ENCODE data around the gene DYRK2. TPM values are rescaled to one million over a fixed set of nuclear protein-coding genes. Genes with fewer than 3 reads are reported as not detected.

Gene DYRK2
- total RNA-seq, 2 experiments from 2014 or later, result 49.5 to 53.5 TPM

GRCh38 chr12:67630373-67631088, 18.0 kb upstream of the DYRK2 start:
- peaks cover 24% of the 10 kb centered on the region for H3K36me3 Mint-ChIP-seq (ENCODE audit: low read depth)
- peak; percentile 91 for DNase-seq

GRCh38 chr12:67632005-67632404, 16.5 kb upstream of the DYRK2 start:
- ChIA-PET POLR2A (interaction anchor here (7.1 kb wide), 1 partner anchor 17 kb away, joined by 75 read pairs; the partner anchor contains the start of gene DYRK2), CTCF (no interaction called here)
- Mint-ChIP-seq H3K27ac (no peak overlapping the region), H3K4me3 (no peak overlapping the region), H3K36me3 (ENCODE audit: low read depth) (peaks cover 21% of the 10 kb centered on the region), H3K27me3 (peaks cover 7% of the 10 kb centered on the region), H3K4me1 (peaks cover 44% of the 10 kb centered on the region), H3K9me3 (peaks cover 12% of the 10 kb centered on the region)
- DNase-seq, result no peak

More at GRCh38 chr12:67630373-67631088, 18.0 kb upstream of the DYRK2 start:
- H3K4me1 Mint-ChIP-seq, result peaks cover 44% of the 10 kb centered on the region
- peaks cover 9% of the 10 kb centered on the region for H3K27me3 Mint-ChIP-seq
- peaks cover 12% of the 10 kb centered on the region for H3K9me3 Mint-ChIP-seq
- peak overlapping the region; percentile 90 for H3K27ac Mint-ChIP-seq
- peak overlapping the region; percentile 23 for H3K4me3 Mint-ChIP-seq
- ChIA-PET CTCF (interaction anchor here (0.6 to 2.2 kb wide), 8 partner anchors 17 to 312 kb away, joined by 3 to 10 read pairs (median 3); partner anchors contain the start of gene DYRK2), POLR2A (interaction anchor here (0.7 to 7.1 kb wide), 11 partner anchors 9 to 361 kb away, joined by 3 to 75 read pairs (median 5); partner anchors contain the start of genes CAND1 and DYRK2)

GRCh38 chr12:67633024-67633610, 15.4 kb upstream of the DYRK2 start:
- Mint-ChIP-seq H3K27me3 (peaks cover 7% of the 10 kb centered on the region), H3K4me1 (peaks cover 44% of the 10 kb centered on the region), H3K4me3 (no peak overlapping the region), H3K36me3 (ENCODE audit: low read depth) (peaks cover 21% of the 10 kb centered on the region), H3K27ac (no peak overlapping the region), H3K9me3 (peaks cover 12% of the 10 kb centered on the region)
- ChIA-PET POLR2A (interaction anchor here (7.1 kb wide), 1 partner anchor 16 kb away, joined by 75 read pairs; the partner anchor contains the start of gene DYRK2), CTCF (interaction anchor here (0.5 to 2.4 kb wide), 4 partner anchors 12 to 336 kb away, joined by 3 to 8 read pairs (median 4); partner anchors contain the start of gene DYRK2)
- DNase-seq, result no peak

- no peak for DNase-seq
- Mint-ChIP-seq H3K9me3 (peaks cover 12% of the 10 kb centered on the region), H3K4me1 (peaks cover 42% of the 10 kb centered on the region), H3K4me3 (no peak overlapping the region), H3K36me3 (ENCODE audit: low read depth) (peaks cover 18% of the 10 kb centered on the region), H3K27me3 (peaks cover 7% of the 10 kb centered on the region), H3K27ac (no peak overlapping the region)
- ChIA-PET POLR2A (interaction anchor here (7.1 kb wide), 1 partner anchor 15 kb away, joined by 75 read pairs; the partner anchor contains the start of gene DYRK2), CTCF (interaction anchor here (0.7 to 2.4 kb wide), 3 partner anchors 11 to 335 kb away, joined by 3 to 8 read pairs (median 4); partner anchors contain the start of gene DYRK2)
These were observed 14.8 kb upstream of the DYRK2 start for GRCh38 chr12:67633708-67634107.

GRCh38 chr12:67634303-67634761, 14.2 kb upstream of the DYRK2 start:
- Mint-ChIP-seq H3K4me3 (no peak overlapping the region), H3K27ac (no peak overlapping the region), H3K27me3 (peaks cover 7% of the 10 kb centered on the region), H3K36me3 (ENCODE audit: low read depth) (peaks cover 15% of the 10 kb centered on the region), H3K4me1 (peaks cover 38% of the 10 kb centered on the region), H3K9me3 (peaks cover 8% of the 10 kb centered on the region)
- ChIA-PET CTCF (interaction anchor here (2.4 kb wide), 1 partner anchor 14 kb away, joined by 8 read pairs; the partner anchor contains the start of gene DYRK2), POLR2A (interaction anchor here (7.1 kb wide), 1 partner anchor 14 kb away, joined by 75 read pairs; the partner anchor contains the start of gene DYRK2)
- no peak for DNase-seq

GRCh38 chr12:67637718-67638117, 10.8 kb upstream of the DYRK2 start:
- no peak overlapping the region for H3K4me3 Mint-ChIP-seq
- H3K9me3 Mint-ChIP-seq, result no peaks in the 10 kb centered on the region
- no peak for DNase-seq
- H3K4me1 Mint-ChIP-seq, result peaks cover 9% of the 10 kb centered on the region
- peaks cover 14% of the 10 kb centered on the region for H3K27me3 Mint-ChIP-seq
- no peak overlapping the region for H3K27ac Mint-ChIP-seq
- POLR2A ChIA-PET, result no interaction called here
- CTCF ChIA-PET, result no interaction called here
- H3K36me3 Mint-ChIP-seq (ENCODE audit: low read depth), result peaks cover 6% of the 10 kb centered on the region

GRCh38 chr12:67638694-67639093, 9.9 kb upstream of the DYRK2 start:
- H3K9me3 Mint-ChIP-seq, result no peaks in the 10 kb centered on the region
- peaks cover 10% of the 10 kb centered on the region for H3K27me3 Mint-ChIP-seq
- DNase-seq, result no peak
- H3K27ac Mint-ChIP-seq, result no peak overlapping the region
- CTCF ChIA-PET, result interaction anchor here (1.0 kb wide), 1 partner anchor 9 kb away, joined by 4 read pairs; the partner anchor contains the start of gene DYRK2
- H3K4me3 Mint-ChIP-seq, result no peak overlapping the region
- H3K36me3 Mint-ChIP-seq (ENCODE audit: low read depth), result peaks cover under 1% of the 10 kb centered on the region
- POLR2A ChIA-PET, result interaction anchor here (1.5 kb wide), 1 partner anchor 10 kb away, joined by 6 read pairs; the partner anchor contains the start of gene DYRK2
- H3K4me1 Mint-ChIP-seq, result peaks cover 7% of the 10 kb centered on the region

- H3K27me3 Mint-ChIP-seq, result peaks cover 17% of the 10 kb centered on the region
- POLR2A ChIA-PET, result no interaction called here
- H3K27ac Mint-ChIP-seq, result no peak overlapping the region
- no peaks in the 10 kb centered on the region for H3K36me3 Mint-ChIP-seq (ENCODE audit: low read depth)
- CTCF ChIA-PET, result interaction anchor here (0.7 kb wide), 1 partner anchor 583 kb away, joined by 3 read pairs; no protein-coding TSS in a partner anchor
- DNase-seq, result no peak
- H3K4me1 Mint-ChIP-seq, result no peaks in the 10 kb centered on the region
- no peaks in the 10 kb centered on the region for H3K9me3 Mint-ChIP-seq
- no peak overlapping the region for H3K4me3 Mint-ChIP-seq
These were observed 7.7 kb upstream of the DYRK2 start for GRCh38 chr12:67640863-67641262.

- Mint-ChIP-seq H3K4me3 (no peak overlapping the region), H3K27ac (no peak overlapping the region), H3K27me3 (peaks cover 22% of the 10 kb centered on the region), H3K36me3 (ENCODE audit: low read depth) (peaks cover 2% of the 10 kb centered on the region), H3K4me1 (peaks cover 10% of the 10 kb centered on the region), H3K9me3 (no peaks in the 10 kb centered on the region)
- CTCF ChIA-PET, result interaction anchor here (1.2 kb wide), 1 partner anchor 12 kb away, joined by 3 read pairs; no protein-coding TSS in a partner anchor
- POLR2A ChIA-PET, result no interaction called here
- DNase-seq, result no peak
These were observed 3.4 kb upstream of the DYRK2 start for GRCh38 chr12:67645126-67645525.

- peaks cover 7% of the 10 kb centered on the region for H3K36me3 Mint-ChIP-seq (ENCODE audit: low read depth)
- DNase-seq, result no peak
- no peak overlapping the region for H3K27ac Mint-ChIP-seq
- no peaks in the 10 kb centered on the region for H3K9me3 Mint-ChIP-seq
- H3K4me1 Mint-ChIP-seq, result peaks cover 15% of the 10 kb centered on the region
- H3K27me3 Mint-ChIP-seq, result peaks cover 17% of the 10 kb centered on the region
- H3K4me3 Mint-ChIP-seq, result no peak overlapping the region
- ChIA-PET CTCF (no interaction called here), POLR2A (interaction anchor here (6.1 kb wide), 1 partner anchor 14 kb away, joined by 75 read pairs; no protein-coding TSS in a partner anchor)
These were observed 2.9 kb upstream of the DYRK2 start for GRCh38 chr12:67645601-67646000.

- Mint-ChIP-seq H3K9me3 (no peaks in the 10 kb centered on the region), H3K27ac (no peak overlapping the region), H3K4me1 (peaks cover 26% of the 10 kb centered on the region), H3K27me3 (peaks cover 14% of the 10 kb centered on the region), H3K4me3 (peak overlapping the region; percentile 89), H3K36me3 (ENCODE audit: low read depth) (peaks cover 19% of the 10 kb centered on the region)
- ChIA-PET POLR2A (interaction anchor here (3.0 to 6.1 kb wide), 3 partner anchors 16 to 377 kb away, joined by 14 to 75 read pairs (median 25); partner anchors contain the start of gene CAND1), CTCF (no interaction called here)
- DNase-seq, result no peak
These were observed 1.8 kb upstream of the DYRK2 start for GRCh38 chr12:67646775-67647174.

GRCh38 chr12:67647181-67647798, 1.3 kb upstream of the DYRK2 start:
- ChIA-PET POLR2A (interaction anchor here (1.6 to 6.1 kb wide), 4 partner anchors 8 to 378 kb away, joined by 6 to 75 read pairs (median 20); partner anchors contain the start of gene CAND1), CTCF (interaction anchor here (0.7 to 2.7 kb wide), 5 partner anchors 8 to 295 kb away, joined by 3 to 10 read pairs (median 4); no protein-coding TSS in a partner anchor)
- Mint-ChIP-seq H3K4me1 (peaks cover 26% of the 10 kb centered on the region), H3K36me3 (ENCODE audit: low read depth) (peaks cover 20% of the 10 kb centered on the region), H3K4me3 (peak overlapping the region; percentile 89), H3K9me3 (no peaks in the 10 kb centered on the region), H3K27me3 (peaks cover 14% of the 10 kb centered on the region), H3K27ac (peak overlapping the region; percentile 79)
- DNase-seq, result no peak
